Smooth muscle cell (in vitro differentiated cells): ENCODE measurements around the gene STK32A. TPM values are rescaled to one million over a fixed set of nuclear protein-coding genes. Genes with fewer than 3 reads are reported as not detected.

Experiments
- DNase-seq: peaks from one replicate; lab custom pipeline; 2025; ENCODE audit not compliant: unreplicated experiment; lab: John Stamatoyannopoulos, UW
- H2AFZ ChIP-seq: fragments of 200-600 bp; sonication (generic); 2 replicates; pipeline ENCODE4 v1.6.0; 2016; ENCODE audit warnings: antibody characterized with exemption, low read depth, mild to moderate bottlenecking
- H3F3A ChIP-seq: fragments of 200-600 bp; sonication (generic); 2 replicates; pipeline ENCODE4 v1.6.0; 2017; ENCODE audit warnings: antibody characterized with exemption, low read depth
- H3K27ac ChIP-seq: fragments of 200-600 bp; sonication (generic); 2 replicates; pipeline ENCODE4 v1.5.1; 2016; ENCODE audit warnings: low read depth, mild to moderate bottlenecking
- H3K27me3 ChIP-seq: fragments of 200-600 bp; sonication (generic); 2 replicates; pipeline ENCODE4 v1.6.1; 2016; ENCODE audit warnings: low read depth, mild to moderate bottlenecking
- H3K36me3 ChIP-seq: fragments of 200-600 bp; sonication (generic); 2 replicates; pipeline ENCODE4 v1.5.1; 2016; ENCODE audit warnings: low read depth
- H3K4me1 ChIP-seq: fragments of 200-600 bp; sonication (generic); 2 replicates; pipeline ENCODE4 v1.5.1; 2016; ENCODE audit warnings: low read depth
- H3K4me2 ChIP-seq: fragments of 200-600 bp; sonication (generic); 2 replicates; pipeline ENCODE4 v1.6.0; 2016; ENCODE audit warnings: mild to moderate bottlenecking
- H3K4me3 ChIP-seq: fragments of 200-600 bp; sonication (generic); 2 replicates; pipeline ENCODE4 v1.5.1; 2016; ENCODE audit warnings: mild to moderate bottlenecking
- H3K79me2 ChIP-seq: fragments of 200-600 bp; sonication (generic); 2 replicates; pipeline ENCODE4 v1.6.0; 2016; ENCODE audit warnings: low read depth, mild to moderate bottlenecking
- H3K9ac ChIP-seq: fragments of 200-600 bp; sonication (generic); 2 replicates; pipeline ENCODE4 v1.6.0; 2016; ENCODE audit warnings: low read depth
- H3K9me3 ChIP-seq: fragments of 200-600 bp; sonication (generic); replicated peaks from 2 replicates; pipeline ENCODE4 v1.5.1; 2016; ENCODE audit warnings: low read depth
- H4K20me1 ChIP-seq: fragments of 200-600 bp; sonication (generic); 2 replicates; pipeline ENCODE4 v1.6.0; 2016; ENCODE audit warnings: low read depth
- CTCF ChIP-seq: fragments of 200-600 bp; sonication (generic); IDR thresholded peaks from 2 replicates; pipeline ENCODE4 v1.5.1; 2017; ENCODE audit warnings: borderline replicate concordance, mild to moderate bottlenecking, antibody characterized with exemption; ENCODE audit not compliant: insufficient read depth, poor library complexity, severe bottlenecking
- WGBS: methylation state at CpG from one replicate; pipeline ENCODE4 v1.1.7; 2016; ENCODE audit warnings: low lambda C conversion rate; 5-methylcytosine and 5-hydroxymethylcytosine counted together
- polyA plus RNA-seq: library from polyadenylated mRNA; unstranded; fragments of >200 nt; fragmentation: Nextera tagmentation; extraction: Ambion mirVana; gene quantifications from 2 replicates; pipeline ENCODE4 v1.2.1, GENCODE V29; 2016
- total RNA-seq: library from RNA; depleted of rRNA; stranded (reverse); fragments of >200 nt; gene quantifications from 2 replicates; pipeline ENCODE4 v1.2.3, GENCODE V29; 2014

Gene STK32A
- total and polyA plus RNA-seq, 2 experiments from 2014 or later = 0.21 to 1.1 TPM

GRCh38 chr5:147403651-147404640 lies 169.1 kb downstream of the STK32A start:
- Histone ChIP-seq H3F3A (peaks cover 44% of the 10 kb centered on the region), H3K4me3 (no peak overlapping the region), H4K20me1 (no peaks in the 10 kb centered on the region), H3K4me1 (peaks cover 30% of the 10 kb centered on the region), H3K27ac (peak overlapping the region; percentile 99), H3K9ac (peak overlapping the region; percentile 91), H3K27me3 (no peaks in the 10 kb centered on the region), H3K36me3 (no peaks in the 10 kb centered on the region), H3K9me3 (no peaks in the 10 kb centered on the region), H2AFZ (no peak overlapping the region), H3K4me2 (peak overlapping the region; percentile 70), H3K79me2 (no peaks in the 10 kb centered on the region)
- peak; percentile 24 for DNase-seq
- WGBS = 35% methylated on average over 15 of the region's 15 CpGs
- TF ChIP-seq CTCF = no peak

DNA sequence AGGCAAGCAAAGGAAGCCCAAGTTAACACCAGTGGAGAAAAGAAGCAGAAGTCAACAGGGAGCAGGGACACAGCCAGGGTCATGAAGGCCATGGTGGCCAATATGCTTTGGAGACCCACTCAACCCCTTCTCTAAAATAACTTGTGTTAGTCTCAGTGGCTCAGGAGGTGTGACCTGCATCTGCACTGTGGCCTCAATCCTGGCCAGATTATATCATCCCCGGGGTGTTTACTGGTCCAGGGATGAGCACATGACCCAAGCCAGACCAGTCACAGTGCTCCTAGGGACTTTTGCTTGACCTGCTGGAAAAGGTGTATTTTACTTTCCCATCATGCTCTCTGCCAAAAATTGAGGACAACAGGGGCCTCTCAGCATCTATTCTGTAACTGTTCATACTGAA lies 169.9 kb downstream of the STK32A start:
- Histone ChIP-seq H2AFZ (no peak overlapping the region), H3K79me2 (no peaks in the 10 kb centered on the region), H3F3A (peaks cover 44% of the 10 kb centered on the region), H3K9ac (peak overlapping the region; percentile 84), H3K4me1 (peaks cover 22% of the 10 kb centered on the region), H4K20me1 (no peaks in the 10 kb centered on the region), H3K9me3 (no peaks in the 10 kb centered on the region), H3K27me3 (no peaks in the 10 kb centered on the region), H3K27ac (peak overlapping the region; percentile 99), H3K4me2 (peak overlapping the region; percentile 62), H3K4me3 (no peak overlapping the region), H3K36me3 (no peaks in the 10 kb centered on the region)
- 50% methylated on average over 1 of the region's 1 CpG for WGBS
- TF ChIP-seq CTCF = no peak
- no peak for DNase-seq

- no peaks in the 10 kb centered on the region for H3K9me3 ChIP-seq
- no peaks in the 10 kb centered on the region for H3K36me3 ChIP-seq
- no peaks in the 10 kb centered on the region for H3K79me2 ChIP-seq
- H2AFZ ChIP-seq = no peak overlapping the region
- H3F3A ChIP-seq = peaks cover 36% of the 10 kb centered on the region
- peaks cover 17% of the 10 kb centered on the region for H3K4me1 ChIP-seq
- no peaks in the 10 kb centered on the region for H3K27me3 ChIP-seq
- TF ChIP-seq CTCF = no peak
- H3K4me3 ChIP-seq = no peak overlapping the region
- H3K4me2 ChIP-seq = peak overlapping the region; percentile 58
- no peaks in the 10 kb centered on the region for H4K20me1 ChIP-seq
- peak overlapping the region; percentile 99 for H3K27ac ChIP-seq
- DNase-seq = no peak
- WGBS = 70% methylated on average over 1 of the region's 1 CpG
- H3K9ac ChIP-seq = peak overlapping the region; percentile 59
Observed at GRCh38 chr5:147406636-147407035, 171.8 kb downstream of the STK32A start.
